OCI-LY7 (cell line): ENCODE results near the gene KIAA1549. TPM values are rescaled to one million over a fixed set of nuclear protein-coding genes. Genes with fewer than 3 reads are reported as not detected.

Source experiments
- BruUV-seq: library from RNA; stranded (reverse); fragments of 400-500 nt; replicated peaks from 2 replicates; lab custom pipeline; 2021; lab: Mats Ljungman, UMichigan
- CTCF ChIA-PET: fragments of 300-600 bp; sonication (Branson Sonifier 250); formaldehyde crosslinking; loops from one replicate; lab custom pipeline; 2022; ENCODE audit warnings: antibody characterized with exemption; ENCODE audit not compliant: unreplicated experiment; lab: Charles Lee
- POLR2A ChIA-PET: fragments of 300-600 bp; sonication (Branson Sonifier 250); formaldehyde crosslinking; loops from one replicate; lab custom pipeline; 2022; ENCODE audit warnings: antibody characterized with exemption; lab: Charles Lee
- DNase-seq: peaks from one replicate; pipeline ENCODE4 v3.0.0-alpha.2; 2015; ENCODE audit warnings: low spot score
- H2AFZ ChIP-seq: fragments of 200-600 bp; sonication (generic), shearing (Covaris generic); 2 replicates; pipeline ENCODE4 v1.6.1; 2014; ENCODE audit warnings: mild to moderate bottlenecking, antibody characterized with exemption, low read length, moderate library complexity
- H3K27ac ChIP-seq: fragments of 200-600 bp; sonication (generic); 2 replicates; pipeline ENCODE4 v1.5.1; 2014; ENCODE audit warnings: mixed run types, low read depth, mild to moderate bottlenecking, moderate library complexity, low read length, inconsistent platforms; ENCODE audit not compliant: poor library complexity, severe bottlenecking
- H3K36me3 ChIP-seq: fragments of 200-600 bp; sonication (generic); 2 replicates; pipeline ENCODE4 v1.6.1; 2014; ENCODE audit warnings: mild to moderate bottlenecking, antibody characterized with exemption, low read length, moderate library complexity, mixed read lengths; ENCODE audit not compliant: insufficient read depth
- H3K4me1 ChIP-seq: fragments of 200-600 bp; sonication (generic); 2 replicates; pipeline ENCODE4 v1.5.1; 2014; ENCODE audit warnings: mild to moderate bottlenecking, low read length; ENCODE audit not compliant: insufficient read depth, poor library complexity, severe bottlenecking
- H3K4me2 ChIP-seq: fragments of 200-600 bp; sonication (generic); 2 replicates; pipeline ENCODE4 v1.6.1; 2014; ENCODE audit warnings: mild to moderate bottlenecking, low read length
- H3K4me3 ChIP-seq: fragments of 200-600 bp; sonication (generic); 2 replicates; pipeline ENCODE4 v1.5.1; 2014; ENCODE audit warnings: mild to moderate bottlenecking, low read depth, low read length; ENCODE audit not compliant: poor library complexity, severe bottlenecking
- H3K79me2 ChIP-seq: fragments of 200-600 bp; sonication (generic); 2 replicates; pipeline ENCODE4 v1.6.1; 2016; ENCODE audit warnings: low read depth, mild to moderate bottlenecking, low read length, moderate library complexity, mixed read lengths; ENCODE audit not compliant: insufficient read depth
- H3K9me2 ChIP-seq: fragments of 200-600 bp; sonication (generic); 2 replicates; pipeline ENCODE4 v1.6.1; 2016; ENCODE audit warnings: mild to moderate bottlenecking, low read length, mixed read lengths; ENCODE audit not compliant: insufficient read depth
- H3K9me3 ChIP-seq: fragments of 200-600 bp; sonication (generic); 2 replicates; pipeline ENCODE4 v1.6.1; 2014; ENCODE audit warnings: mild to moderate bottlenecking, mixed run types, low read length, mixed read lengths
- H4K20me1 ChIP-seq: fragments of 200-600 bp; sonication (generic); 2 replicates; pipeline ENCODE4 v1.6.1; 2014; ENCODE audit warnings: mild to moderate bottlenecking, antibody characterized with exemption, low read length, moderate library complexity, mixed read lengths; ENCODE audit not compliant: insufficient read depth
- EZH2phosphoT487 ChIP-seq: fragments of 200-600 bp; sonication (generic); IDR thresholded peaks from 2 replicates; pipeline ENCODE4 v1.6.1; 2018; ENCODE audit warnings: low read depth, borderline replicate concordance, mild to moderate bottlenecking, mixed run types, antibody characterized with exemption, low read length, moderate library complexity, mixed read lengths
- intact Hi-C: fragments of 100-400 bp; cut with micrococcal nuclease; formaldehyde crosslinking; loops from one replicate; pipeline ENCODE4 v1.10.0; 2022; ENCODE audit not compliant: unreplicated experiment
- total RNA-seq, 2 experiments: library from RNA; depleted of rRNA in 1 of 2; stranded (reverse); fragments of >200 nt in 1 of 2; shearing (Covaris generic) in 1 of 2; gene quantifications; 2 replicates each; pipeline ENCODE4 v1.2.3, GENCODE V29; 2014 to 2022
- TF ChIP-seq, protein P1 (sequence below): fragments of 200-600 bp; sonication (generic); conservative IDR thresholded peaks from 2 replicates; pipeline ENCODE4 v1.5.1; 2014; ENCODE audit warnings: mild to moderate bottlenecking, antibody characterized with exemption, low read length, moderate library complexity, mixed read lengths

KIAA1549 gene
- total RNA-seq, 2 experiments from 2014 or later, result 0.03 to 3.0 TPM

- intact Hi-C loops, result no loop called here
- CTCF ChIA-PET, result no interaction called here
These were observed 120.1 kb downstream of the KIAA1549 start for GRCh38 chr7:138861051-138861450.

GRCh38 chr7:138857728-138858127 is 123.5 kb downstream of the KIAA1549 start:
- CTCF ChIA-PET, result no interaction called here
- Histone ChIP-seq H3K4me1 (no peaks in the 10 kb centered on the region), H2AFZ (no peak overlapping the region), H3K9me2 (no peaks in the 10 kb centered on the region), H3K4me3 (no peak overlapping the region), H3K36me3 (no peaks in the 10 kb centered on the region), H3K27ac (no peak overlapping the region), H3K79me2 (no peaks in the 10 kb centered on the region), H4K20me1 (no peaks in the 10 kb centered on the region), H3K4me2 (no peak overlapping the region), H3K9me3 (no peaks in the 10 kb centered on the region)
- DNase-seq, result no peak
- TF ChIP-seq EZH2phosphoT487, result no peak
- TF ChIP-seq, protein P1, sequence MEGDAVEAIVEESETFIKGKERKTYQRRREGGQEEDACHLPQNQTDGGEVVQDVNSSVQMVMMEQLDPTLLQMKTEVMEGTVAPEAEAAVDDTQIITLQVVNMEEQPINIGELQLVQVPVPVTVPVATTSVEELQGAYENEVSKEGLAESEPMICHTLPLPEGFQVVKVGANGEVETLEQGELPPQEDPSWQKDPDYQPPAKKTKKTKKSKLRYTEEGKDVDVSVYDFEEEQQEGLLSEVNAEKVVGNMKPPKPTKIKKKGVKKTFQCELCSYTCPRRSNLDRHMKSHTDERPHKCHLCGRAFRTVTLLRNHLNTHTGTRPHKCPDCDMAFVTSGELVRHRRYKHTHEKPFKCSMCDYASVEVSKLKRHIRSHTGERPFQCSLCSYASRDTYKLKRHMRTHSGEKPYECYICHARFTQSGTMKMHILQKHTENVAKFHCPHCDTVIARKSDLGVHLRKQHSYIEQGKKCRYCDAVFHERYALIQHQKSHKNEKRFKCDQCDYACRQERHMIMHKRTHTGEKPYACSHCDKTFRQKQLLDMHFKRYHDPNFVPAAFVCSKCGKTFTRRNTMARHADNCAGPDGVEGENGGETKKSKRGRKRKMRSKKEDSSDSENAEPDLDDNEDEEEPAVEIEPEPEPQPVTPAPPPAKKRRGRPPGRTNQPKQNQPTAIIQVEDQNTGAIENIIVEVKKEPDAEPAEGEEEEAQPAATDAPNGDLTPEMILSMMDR, result no peak
- intact Hi-C loops, result no loop called here
- BruUV-seq, result no TSS peak
- POLR2A ChIA-PET, result interaction anchor here (0.5 to 0.8 kb wide), 2 partner anchors 28 to 447 kb away, joined by 3 read pairs; no protein-coding TSS in a partner anchor

More at GRCh38 chr7:138861051-138861450, 120.1 kb downstream of the KIAA1549 start:
- no peak overlapping the region for H3K27ac ChIP-seq
- no peak overlapping the region for H3K4me2 ChIP-seq
- H3K9me2 ChIP-seq, result no peaks in the 10 kb centered on the region
- no peaks in the 10 kb centered on the region for H3K36me3 ChIP-seq
- no peak overlapping the region for H3K4me3 ChIP-seq
- H3K79me2 ChIP-seq, result no peaks in the 10 kb centered on the region
- BruUV-seq, result no TSS peak
- DNase-seq, result no peak
- no peak for TF ChIP-seq EZH2phosphoT487
- TF ChIP-seq, protein P1, result no peak
- no peak overlapping the region for H2AFZ ChIP-seq
- POLR2A ChIA-PET, result no interaction called here
- no peaks in the 10 kb centered on the region for H3K9me3 ChIP-seq
- H3K4me1 ChIP-seq, result no peaks in the 10 kb centered on the region
- no peaks in the 10 kb centered on the region for H4K20me1 ChIP-seq

GRCh38 chr7:138854115-138854645 is 127.0 kb downstream of the KIAA1549 start:
- BruUV-seq, result no TSS peak
- POLR2A ChIA-PET, result no interaction called here
- CTCF ChIA-PET, result no interaction called here

More at GRCh38 chr7:138854115-138854645, 127.0 kb downstream of the KIAA1549 start:
- intact Hi-C loops, result no loop called here
- no peaks in the 10 kb centered on the region for H3K9me3 ChIP-seq
- no peak overlapping the region for H3K4me2 ChIP-seq
- TF ChIP-seq EZH2phosphoT487, result no peak
- TF ChIP-seq, protein P1, result no peak
- H3K4me1 ChIP-seq, result no peaks in the 10 kb centered on the region
- no peak for DNase-seq
- H3K9me2 ChIP-seq, result no peaks in the 10 kb centered on the region
- H4K20me1 ChIP-seq, result no peaks in the 10 kb centered on the region
- no peak overlapping the region for H3K4me3 ChIP-seq
- H3K27ac ChIP-seq, result no peak overlapping the region
- no peaks in the 10 kb centered on the region for H3K79me2 ChIP-seq
- H2AFZ ChIP-seq, result no peak overlapping the region
- H3K36me3 ChIP-seq, result no peaks in the 10 kb centered on the region
